Ascending aorta (tissue), 2 donors: ENCODE data around the gene AIP. TPM values are rescaled to one million over a fixed set of nuclear protein-coding genes. Genes with fewer than 3 reads are reported as not detected.
A peak's percentile ranks its signal among the peaks of the same experiment; 100 is the strongest.

Experiments
- DNase-seq, 2 donors: peaks; one replicate each; pipeline ENCODE4 v3.0.0-alpha.2; 2019; ENCODE audit warnings: low spot score in 2 of 2
- H3K27ac ChIP-seq, 2 donors: fragments of 200-600 bp; sonication (generic); one replicate each; pipeline ENCODE4 v1.5.1; 2016 to 2017; ENCODE audit warnings: mild to moderate bottlenecking in 1 of 2
- H3K27me3 ChIP-seq: fragments of 200-600 bp; sonication (generic); one replicate; pipeline ENCODE4 v1.5.1; 2017
- H3K36me3 ChIP-seq, 2 donors: fragments of 200-600 bp; sonication (generic); one replicate each; pipeline ENCODE4 v1.5.1; 2016
- H3K4me1 ChIP-seq, 2 donors: fragments of 200-600 bp; sonication (generic); one replicate each; pipeline ENCODE4 v1.5.1; 2016 to 2017; ENCODE audit warnings: mild to moderate bottlenecking in 1 of 2
- H3K4me3 ChIP-seq, 2 donors: fragments of 200-600 bp; sonication (generic); one replicate each; pipeline ENCODE4 v1.5.1; 2016 to 2017; ENCODE audit warnings: mild to moderate bottlenecking in 1 of 2
- H3K9me3 ChIP-seq, 2 donors: fragments of 200-600 bp; sonication (generic); one replicate each; pipeline ENCODE4 v1.5.1; 2016
- intact Hi-C: fragments of 100-400 bp; cut with DNase I; formaldehyde crosslinking; loops from one replicate; pipeline ENCODE4 v1.15.1; 2023
- total RNA-seq: library from RNA; depleted of rRNA; stranded (reverse); fragments of >200 nt; gene quantifications from one replicate; pipeline ENCODE4 v1.1.0, GENCODE V29; 2016
- TF ChIP-seq, protein P1 (sequence below), 3 experiments: fragments of 200-600 bp in 2 of 3; fragments of 450-650 bp in 1 of 3; sonication (generic) in 2 of 3; IDR thresholded peaks; one replicate each; pipeline ENCODE4 v1.5.1; 2016 to 2019; ENCODE audit warnings: antibody characterized with exemption in 3 of 3, mild to moderate bottlenecking in 1 of 3, moderate library complexity in 1 of 3

Gene AIP
- total RNA-seq, 1 donor from 2014 or later: 116 TPM

GRCh38 chr11:67501854-67502253 lies 19.0 kb downstream of the AIP start:
- TF ChIP-seq, protein P1, sequence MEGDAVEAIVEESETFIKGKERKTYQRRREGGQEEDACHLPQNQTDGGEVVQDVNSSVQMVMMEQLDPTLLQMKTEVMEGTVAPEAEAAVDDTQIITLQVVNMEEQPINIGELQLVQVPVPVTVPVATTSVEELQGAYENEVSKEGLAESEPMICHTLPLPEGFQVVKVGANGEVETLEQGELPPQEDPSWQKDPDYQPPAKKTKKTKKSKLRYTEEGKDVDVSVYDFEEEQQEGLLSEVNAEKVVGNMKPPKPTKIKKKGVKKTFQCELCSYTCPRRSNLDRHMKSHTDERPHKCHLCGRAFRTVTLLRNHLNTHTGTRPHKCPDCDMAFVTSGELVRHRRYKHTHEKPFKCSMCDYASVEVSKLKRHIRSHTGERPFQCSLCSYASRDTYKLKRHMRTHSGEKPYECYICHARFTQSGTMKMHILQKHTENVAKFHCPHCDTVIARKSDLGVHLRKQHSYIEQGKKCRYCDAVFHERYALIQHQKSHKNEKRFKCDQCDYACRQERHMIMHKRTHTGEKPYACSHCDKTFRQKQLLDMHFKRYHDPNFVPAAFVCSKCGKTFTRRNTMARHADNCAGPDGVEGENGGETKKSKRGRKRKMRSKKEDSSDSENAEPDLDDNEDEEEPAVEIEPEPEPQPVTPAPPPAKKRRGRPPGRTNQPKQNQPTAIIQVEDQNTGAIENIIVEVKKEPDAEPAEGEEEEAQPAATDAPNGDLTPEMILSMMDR (IDR thresholded peaks at IDR 0.05): no peak
- Histone ChIP-seq H3K27me3 (no peaks in the 10 kb centered on the region), H3K4me3 (no peak overlapping the region), H3K4me1 (peaks cover 5 to 22% of the 10 kb centered on the region in 2 donors), H3K36me3 (peaks cover 0 to 27% of the 10 kb centered on the region in 2 donors), H3K27ac (no peak overlapping the region), H3K9me3 (no peaks in the 10 kb centered on the region)
- intact Hi-C loops: loop anchor here (10.0 kb wide), 2 partner anchors 303 to 387 kb away; partner anchors contain the start of gene KDM2A
- no peak for DNase-seq

GRCh38 chr11:67502328-67502979 lies 19.6 kb downstream of the AIP start:
- no peaks in the 10 kb centered on the region for H3K9me3 ChIP-seq
- DNase-seq: no peak
- H3K4me3 ChIP-seq: no peak overlapping the region
- no peaks in the 10 kb centered on the region for H3K27me3 ChIP-seq
- peaks cover 11 to 27% of the 10 kb centered on the region in 2 donors for H3K4me1 ChIP-seq
- H3K27ac ChIP-seq: no peak overlapping the region
- intact Hi-C loops: loop anchor here (10.0 kb wide), 2 partner anchors 302 to 388 kb away; partner anchors contain the start of gene KDM2A
- peaks cover 0 to 27% of the 10 kb centered on the region in 2 donors for H3K36me3 ChIP-seq
- TF ChIP-seq, protein P1 (IDR thresholded peaks at IDR 0.05): no peak

DNA sequence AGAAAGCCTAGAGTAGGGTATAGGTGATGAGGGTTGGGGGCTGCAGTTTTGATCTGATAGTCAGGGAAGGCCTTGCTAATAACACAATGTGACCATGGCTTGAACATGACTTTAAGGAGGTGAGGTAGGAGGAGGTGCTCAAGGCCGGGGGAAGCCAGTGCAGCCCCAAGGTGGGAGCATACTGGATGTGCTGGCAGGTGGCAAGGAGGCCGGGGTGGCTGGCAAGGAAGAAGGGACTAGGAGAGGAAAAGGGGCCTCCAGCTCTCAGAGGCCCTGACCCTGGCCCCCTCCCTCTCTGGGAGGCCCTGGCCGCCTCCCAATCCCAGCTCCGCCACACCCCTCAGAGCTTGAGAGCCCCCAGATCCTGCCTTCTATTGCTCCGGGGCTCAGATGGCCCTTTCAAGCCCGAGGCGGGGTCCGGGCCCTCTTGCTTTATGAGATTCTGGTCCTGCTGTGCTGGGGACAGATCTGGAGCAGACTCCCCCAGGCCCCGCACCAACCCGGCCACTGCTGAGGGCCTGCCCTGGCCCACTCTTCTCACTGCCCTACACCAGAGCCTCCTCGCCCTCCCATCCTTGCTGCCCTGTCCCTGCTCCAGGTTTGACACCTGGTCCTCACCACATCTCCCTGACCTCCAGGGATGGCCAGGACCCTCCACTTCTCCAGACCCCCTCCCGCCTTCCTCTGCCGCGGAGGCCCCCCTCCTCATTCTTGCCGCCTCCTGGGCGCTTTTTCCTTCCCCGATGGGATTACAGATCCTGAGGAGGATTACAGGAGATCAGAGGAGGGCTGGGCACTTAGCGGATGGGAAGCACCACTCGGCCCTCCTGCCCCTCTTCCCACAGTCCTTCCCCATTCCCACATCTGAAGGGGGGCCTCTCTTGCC lies 20.5 kb downstream of the AIP start:
- H3K27me3 ChIP-seq: no peaks in the 10 kb centered on the region
- H3K36me3 ChIP-seq: peaks cover 0 to 18% of the 10 kb centered on the region in 2 donors
- intact Hi-C loops: loop anchor here (2.0 to 10.0 kb wide), 3 partner anchors 21 to 389 kb away; partner anchors contain the start of genes AIP and KDM2A
- no peak for DNase-seq
- no peaks in the 10 kb centered on the region for H3K9me3 ChIP-seq
- H3K4me1 ChIP-seq: peaks cover 13 to 27% of the 10 kb centered on the region in 2 donors
- TF ChIP-seq, protein P1 (IDR thresholded peaks at IDR 0.05): no peak
- peak overlapping the region in 1 of 2 donors; percentile 96 for H3K27ac ChIP-seq
- peak overlapping the region; percentile 71 to 79 for H3K4me3 ChIP-seq

DNA sequence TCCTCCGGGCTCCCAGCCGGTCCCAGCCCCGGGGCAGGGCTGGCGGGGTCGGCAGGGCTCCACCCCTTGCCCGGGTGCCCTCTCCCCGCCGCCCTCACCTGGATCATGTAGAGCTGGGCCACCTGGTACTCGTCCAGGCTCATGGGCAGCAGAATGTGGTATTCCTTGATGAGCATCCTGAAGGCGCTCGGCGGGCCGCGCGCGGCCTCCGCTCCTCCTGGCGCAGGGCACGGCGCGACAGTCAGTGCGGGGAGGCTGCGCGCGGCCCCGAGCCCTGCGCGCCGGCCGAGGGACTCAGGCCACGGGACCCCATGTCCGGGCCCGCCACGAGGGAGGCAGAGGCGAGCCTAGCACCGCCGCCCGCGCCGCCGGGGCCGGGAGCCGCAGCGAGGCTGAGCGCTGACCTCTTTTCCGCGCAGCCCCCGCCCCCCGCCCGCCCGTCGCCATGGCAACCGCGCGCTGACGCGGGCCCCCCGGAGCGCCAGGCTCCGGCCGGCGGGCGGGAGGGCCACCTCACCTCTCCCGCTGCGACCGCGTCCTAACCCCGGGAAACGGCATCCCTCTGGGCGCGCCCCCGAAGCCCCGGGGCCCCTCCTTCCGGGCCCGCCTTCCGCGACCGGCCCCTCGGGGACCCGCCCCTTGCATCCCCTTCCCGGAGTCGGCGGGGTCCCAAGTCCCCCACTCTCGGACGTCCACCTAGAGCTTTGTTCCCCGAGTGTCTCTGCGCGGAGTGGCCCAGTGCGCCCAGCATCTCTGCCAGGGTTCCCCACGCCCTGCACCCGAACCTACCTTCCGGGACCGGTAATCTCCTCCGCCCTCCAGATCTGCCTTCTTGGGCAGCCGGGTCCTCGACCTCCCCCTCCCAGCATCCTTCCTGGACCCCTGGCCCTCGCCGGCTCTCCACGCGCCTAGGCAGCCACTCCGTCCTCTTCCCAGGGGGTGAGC lies 21.5 kb downstream of the AIP start:
- Histone ChIP-seq H3K4me1 (peaks cover 16 to 27% of the 10 kb centered on the region in 2 donors), H3K27me3 (no peaks in the 10 kb centered on the region), H3K36me3 (peaks cover 0 to 16% of the 10 kb centered on the region in 2 donors), H3K9me3 (no peaks in the 10 kb centered on the region), H3K27ac (peak overlapping the region; percentile 95 to 96), H3K4me3 (peak overlapping the region; percentile 71 to 79)
- intact Hi-C loops: loop anchor here (2.0 to 10.0 kb wide), 3 partner anchors 21 to 389 kb away; partner anchors contain the start of genes AIP and KDM2A
- TF ChIP-seq, protein P1 (IDR thresholded peaks at IDR 0.05): no peak
- DNase-seq: no peak
